Endodermal cell (in vitro differentiated cells): Measurements from ENCODE around the gene LTB4R2. TPM values are rescaled to one million over a fixed set of nuclear protein-coding genes. Genes with fewer than 3 reads are reported as not detected.

Experiments
- DNase-seq: peaks from one replicate; pipeline ENCODE4 v3.0.0-alpha.2; 2017
- H3K27ac ChIP-seq: 2 replicates; pipeline ENCODE4 v1.5.1; 2013; ENCODE audit warnings: mild to moderate bottlenecking, low read depth, low read length, moderate library complexity
- H3K27me3 ChIP-seq: 2 replicates; pipeline ENCODE4 v1.6.1; 2013; ENCODE audit warnings: mild to moderate bottlenecking, low read length, moderate library complexity; ENCODE audit not compliant: insufficient read depth, control insufficient read depth, poor library complexity, severe bottlenecking
- H3K36me3 ChIP-seq: 2 replicates; pipeline ENCODE4 v1.7.0; 2013; ENCODE audit warnings: mild to moderate bottlenecking, low read length, moderate library complexity; ENCODE audit not compliant: control insufficient read depth, insufficient read depth
- H3K4me1 ChIP-seq: one replicate; pipeline ENCODE4 v1.7.0; 2013; ENCODE audit warnings: low read length; ENCODE audit not compliant: control insufficient read depth, insufficient read depth
- H3K4me3 ChIP-seq: 2 replicates; pipeline ENCODE4 v1.5.1; 2013; ENCODE audit warnings: mild to moderate bottlenecking, low read length, moderate library complexity
- H3K9ac ChIP-seq: 2 replicates; pipeline ENCODE4 v1.6.1; 2013; ENCODE audit warnings: mild to moderate bottlenecking, low read length, moderate library complexity; ENCODE audit not compliant: poor library complexity, severe bottlenecking; ENCODE audit errors: extremely low read depth
- H3K9me3 ChIP-seq: 2 replicates; pipeline ENCODE4 v1.6.1; 2013; ENCODE audit warnings: mild to moderate bottlenecking, low read length, moderate library complexity; ENCODE audit not compliant: control insufficient read depth
- H3K27ac Mint-ChIP-seq: 2 replicates; pipeline ENCODE4 v1.8.0; 2020; ENCODE audit warnings: mixed read lengths
- H3K27me3 Mint-ChIP-seq: 2 replicates; pipeline ENCODE4 v1.8.0; 2021; ENCODE audit warnings: mild to moderate bottlenecking, mixed read lengths; ENCODE audit not compliant: insufficient read depth
- H3K36me3 Mint-ChIP-seq: 2 replicates; pipeline ENCODE4 v1.8.0; 2020; ENCODE audit warnings: low read depth, mixed read lengths
- H3K4me1 Mint-ChIP-seq: 2 replicates; pipeline ENCODE4 v1.8.0; 2020; ENCODE audit warnings: mixed read lengths
- H3K4me3 Mint-ChIP-seq: 2 replicates; pipeline ENCODE4 v1.8.0; 2020; ENCODE audit warnings: mild to moderate bottlenecking, moderate library complexity, mixed read lengths
- H3K9me3 Mint-ChIP-seq: 2 replicates; pipeline ENCODE4 v1.8.0; 2020; ENCODE audit warnings: mild to moderate bottlenecking, mixed read lengths
- CTCF ChIP-seq: fragments of 200-600 bp; sonication (generic); conservative IDR thresholded peaks from 2 replicates; pipeline ENCODE4 v1.5.0; 2021; ENCODE audit warnings: antibody characterized with exemption, mild to moderate bottlenecking
- WGBS, 2 experiments: methylation state at CpG; one replicate each; pipeline versions ENCODE4 v1.1.5 to v1.1.7; 2013; ENCODE audit warnings: missing lambda C conversion rate in 2 of 2, mixed read lengths in 1 of 2; ENCODE audit not compliant: insufficient coverage in 1 of 2, insufficient read length in 1 of 2; 5-methylcytosine and 5-hydroxymethylcytosine counted together
- total RNA-seq, 2 donors: library from RNA; stranded (reverse); fragmentation: NEBNext Ultra II Directional in 1 of 2; extraction: Animal tissue kit (Norgen Biotek cat#: 25700) in 1 of 2; gene quantifications; 2 replicates in 1 of 2; 3 replicates in 1 of 2; pipeline ENCODE4 v1.2.1, GENCODE V29; 2021

LTB4R2 gene
- total RNA-seq, 2 donors from 2014 or later, result 7.4 to 9.5 TPM

- Mint-ChIP-seq H3K27me3 (peaks cover 25% of the 10 kb centered on the region), H3K9me3 (no peaks in the 10 kb centered on the region), H3K36me3 (peaks cover 11% of the 10 kb centered on the region), H3K27ac (no peak overlapping the region), H3K4me1 (peaks cover 10% of the 10 kb centered on the region), H3K4me3 (no peak overlapping the region)
- 88 to 100% methylated on average over 1 of the region's 1 CpG for WGBS, 2 experiments
- Histone ChIP-seq H3K27me3 (no peaks in the 10 kb centered on the region), H3K9me3 (no peaks in the 10 kb centered on the region), H3K27ac (no peak overlapping the region), H3K9ac (no peak overlapping the region), H3K4me3 (no peak overlapping the region), H3K4me1 (no peaks in the 10 kb centered on the region), H3K36me3 (peaks cover 12% of the 10 kb centered on the region)
- no peak for DNase-seq
- TF ChIP-seq CTCF, result no peak
These were observed 2.1 kb downstream of the LTB4R2 start for GRCh38 chr14:24311837-24312615.

GRCh38 chr14:24312736-24313507, 3.0 kb downstream of the LTB4R2 start:
- H3K36me3 Mint-ChIP-seq, result peaks cover 8% of the 10 kb centered on the region
- no peaks in the 10 kb centered on the region for H3K9me3 ChIP-seq
- peaks cover 5% of the 10 kb centered on the region for H3K4me1 Mint-ChIP-seq
- no peak overlapping the region for H3K4me3 ChIP-seq
- 91% methylated on average over 7 to 9 of the region's 9 CpGs for WGBS, 2 experiments
- H3K36me3 ChIP-seq, result peaks cover 11% of the 10 kb centered on the region
- H3K9ac ChIP-seq, result no peak overlapping the region
- H3K27me3 ChIP-seq, result no peaks in the 10 kb centered on the region
- TF ChIP-seq CTCF, result no peak
- DNase-seq, result no peak
- H3K9me3 Mint-ChIP-seq, result no peaks in the 10 kb centered on the region
- H3K4me3 Mint-ChIP-seq, result no peak overlapping the region
- H3K4me1 ChIP-seq, result no peaks in the 10 kb centered on the region
- no peak overlapping the region for H3K27ac Mint-ChIP-seq
- H3K27me3 Mint-ChIP-seq, result peaks cover 34% of the 10 kb centered on the region
- no peak overlapping the region for H3K27ac ChIP-seq

- Mint-ChIP-seq H3K4me3 (no peak overlapping the region), H3K27ac (no peak overlapping the region)
- WGBS, 2 experiments, result 83 to 85% methylated on average over 1 to 2 of the region's 2 CpGs
These were observed 4.0 kb downstream of the LTB4R2 start for GRCh38 chr14:24313913-24314312.

More at GRCh38 chr14:24313913-24314312, 4.0 kb downstream of the LTB4R2 start:
- peaks cover 6% of the 10 kb centered on the region for H3K36me3 ChIP-seq
- no peaks in the 10 kb centered on the region for H3K9me3 Mint-ChIP-seq
- H3K9ac ChIP-seq, result no peak overlapping the region
- DNase-seq, result no peak
- H3K27me3 Mint-ChIP-seq, result peaks cover 43% of the 10 kb centered on the region
- no peak overlapping the region for H3K27ac ChIP-seq
- H3K4me1 Mint-ChIP-seq, result peaks cover 2% of the 10 kb centered on the region
- no peak for TF ChIP-seq CTCF
- H3K9me3 ChIP-seq, result no peaks in the 10 kb centered on the region
- no peaks in the 10 kb centered on the region for H3K27me3 ChIP-seq
- H3K36me3 Mint-ChIP-seq, result peaks cover 5% of the 10 kb centered on the region
- H3K4me3 ChIP-seq, result no peak overlapping the region
- no peaks in the 10 kb centered on the region for H3K4me1 ChIP-seq
